HG03378 (cell line): Measurements from ENCODE around the gene MLX.

Experiments
- ATAC-seq: cut with Tn5 transposase; IDR thresholded peaks from one replicate; pipeline ENCODE4 v1.9.1; 2021; ENCODE audit warnings: mild to moderate bottlenecking, moderate library complexity; ENCODE audit not compliant: unreplicated experiment

Gene MLX, protein sequence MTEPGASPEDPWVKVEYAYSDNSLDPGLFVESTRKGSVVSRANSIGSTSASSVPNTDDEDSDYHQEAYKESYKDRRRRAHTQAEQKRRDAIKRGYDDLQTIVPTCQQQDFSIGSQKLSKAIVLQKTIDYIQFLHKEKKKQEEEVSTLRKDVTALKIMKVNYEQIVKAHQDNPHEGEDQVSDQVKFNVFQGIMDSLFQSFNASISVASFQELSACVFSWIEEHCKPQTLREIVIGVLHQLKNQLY

GRCh38 chr17:42566883-42567573 is at the start of gene MLX:
TSS of gene MLX (plus strand) at chr17:42567100. CDS start at chr17:42567125, 25 bp downstream.
- ATAC-seq = peak; percentile 48

DNA sequence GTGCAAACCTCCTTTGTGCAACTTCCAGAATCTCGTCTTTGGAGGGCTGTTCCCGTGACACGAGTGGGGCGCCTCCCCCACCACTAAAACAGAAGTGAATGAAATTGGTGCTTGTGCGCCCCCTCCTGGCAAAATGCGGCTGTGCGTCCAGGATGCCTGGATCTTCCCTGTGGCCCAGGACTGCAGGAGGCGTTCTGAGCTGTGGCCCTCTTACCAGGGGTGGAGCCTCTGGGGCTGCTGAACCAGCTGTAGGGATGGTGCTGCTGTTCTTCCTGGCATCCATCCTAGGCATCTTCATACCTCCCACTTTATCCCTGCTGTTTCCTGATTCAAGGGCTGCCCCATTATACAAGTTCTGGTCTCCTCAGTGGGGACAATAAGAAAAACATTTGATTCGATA is 49.4 kb upstream of the MLX start:
- ATAC-seq = no peak

- ATAC-seq = no peak
Measured at GRCh38 chr17:42518046-42518754, 48.7 kb upstream of the MLX start.

DNA sequence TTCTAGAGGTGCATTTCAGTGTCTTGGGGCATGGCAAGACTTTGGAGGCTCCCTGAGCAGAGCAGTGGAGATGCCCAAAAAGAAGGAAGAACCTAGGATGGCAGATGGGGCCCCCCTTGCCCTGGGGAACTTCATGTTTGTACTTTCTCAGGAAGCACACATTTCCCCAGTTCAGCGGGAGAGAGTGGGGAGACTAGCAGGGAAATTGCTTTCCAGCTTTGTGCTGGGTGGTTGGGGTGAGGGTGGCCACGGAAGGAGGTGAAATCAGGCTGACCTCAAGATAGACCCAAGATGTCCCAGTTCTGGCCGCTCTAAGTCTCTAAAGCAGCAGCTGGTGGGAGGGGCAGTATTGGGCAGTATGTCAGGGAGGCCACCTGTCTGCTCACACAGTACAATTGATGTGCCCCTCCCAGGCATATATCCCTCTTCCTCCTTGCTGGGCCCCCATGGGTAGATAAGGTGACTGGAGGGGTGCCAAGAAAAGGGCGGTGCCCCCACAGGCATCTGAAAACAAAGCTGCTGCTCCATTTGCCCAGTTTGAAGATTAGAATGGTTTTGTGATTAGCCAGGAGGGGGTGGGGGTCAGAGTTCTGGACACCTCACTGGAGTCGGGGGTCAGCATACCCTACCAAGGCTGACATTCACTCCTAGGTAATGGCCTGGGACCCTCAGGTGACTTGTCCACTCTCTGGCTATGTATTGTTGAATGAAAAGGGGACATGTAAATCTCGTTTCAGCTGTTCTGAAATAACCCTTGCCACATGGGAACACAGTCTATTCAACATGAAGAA is 48.0 kb upstream of the MLX start:
- ATAC-seq = no peak

GRCh38 chr17:42519546-42520491 is 47.1 kb upstream of the MLX start:
- ATAC-seq = no peak

GRCh38 chr17:42520540-42520951 is 46.4 kb upstream of the MLX start:
- ATAC-seq = no peak

- no peak for ATAC-seq
Measured at GRCh38 chr17:42521036-42521435, 45.9 kb upstream of the MLX start.

DNA sequence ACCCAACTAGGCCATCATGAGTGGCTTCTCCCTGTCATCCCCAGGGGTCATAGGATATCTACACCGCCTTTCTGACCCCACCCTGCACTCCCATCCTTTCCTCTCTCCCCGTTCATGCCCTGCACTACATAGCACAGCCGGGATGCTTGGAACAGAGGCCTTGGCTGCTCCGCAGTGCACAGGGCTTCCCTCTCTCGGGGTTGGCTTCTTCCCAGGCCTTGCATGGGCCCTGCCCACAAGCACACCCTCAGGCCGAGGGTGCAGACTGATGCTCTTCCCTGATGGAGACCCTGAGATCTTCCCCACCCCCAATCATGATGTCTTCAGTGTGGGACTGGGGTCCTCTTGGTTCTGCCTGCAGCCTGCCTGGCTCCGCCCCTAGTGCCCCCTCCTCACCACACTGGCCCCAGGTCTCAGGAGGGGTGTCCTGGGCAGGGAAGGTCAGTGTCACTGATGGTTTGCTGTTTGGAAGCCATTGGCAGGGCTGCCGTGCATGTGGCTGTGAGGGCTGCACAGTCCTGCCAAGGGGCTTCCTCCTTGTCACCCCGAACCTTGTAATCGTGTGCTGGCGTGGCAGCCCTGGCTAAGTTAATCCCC is 45.1 kb upstream of the MLX start:
- no peak for ATAC-seq

DNA sequence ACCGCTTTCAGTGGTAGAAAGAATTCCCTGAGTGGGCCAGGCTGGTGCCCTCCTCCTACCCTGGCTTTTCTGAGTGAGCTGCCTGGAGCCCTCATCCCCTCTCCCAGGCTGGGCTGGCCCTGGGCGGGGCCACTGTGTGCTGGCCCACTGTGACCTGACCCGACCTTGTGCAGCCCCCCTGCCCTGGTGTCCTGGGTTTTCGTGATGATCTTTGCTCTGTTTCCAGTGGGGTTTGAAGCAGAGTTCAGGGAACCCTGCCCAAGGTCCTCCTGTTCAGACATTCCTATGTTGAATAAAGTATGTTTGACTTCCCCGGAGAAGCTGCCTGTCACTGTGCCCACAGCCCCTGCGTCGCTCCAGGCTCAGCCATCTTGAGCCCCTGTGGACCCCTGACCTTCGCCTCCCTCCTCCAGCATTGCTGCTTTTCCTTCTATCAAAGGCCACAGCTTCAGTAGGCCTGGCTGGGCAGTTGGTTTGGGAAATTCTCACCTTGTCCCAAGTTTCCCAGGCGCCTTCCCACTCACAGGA is 44.6 kb upstream of the MLX start:
- no peak for ATAC-seq

DNA sequence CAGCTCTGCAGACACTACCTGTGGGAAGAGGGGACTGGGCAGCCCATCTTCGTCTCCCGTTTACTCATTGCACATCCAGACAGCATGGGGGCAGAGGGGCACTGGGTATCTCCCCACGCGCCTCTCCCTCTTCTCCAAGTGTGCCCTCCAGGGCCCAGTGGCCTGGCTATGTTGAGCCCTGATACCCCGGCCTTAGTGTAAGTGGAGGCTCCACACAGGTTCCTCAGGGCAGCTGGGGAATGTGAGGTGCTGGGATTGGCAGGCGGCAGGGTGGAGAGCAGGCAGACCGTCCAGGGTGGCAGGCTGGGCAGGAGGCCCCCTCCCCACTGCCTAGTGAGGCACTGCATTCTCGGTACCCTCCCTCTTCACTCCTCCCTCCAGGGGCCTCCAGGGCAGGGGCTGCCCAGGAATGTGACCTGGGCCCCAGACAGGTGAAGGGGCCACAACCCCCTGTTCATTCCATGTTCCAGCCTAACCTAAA is 44.1 kb upstream of the MLX start:
- no peak for ATAC-seq

DNA sequence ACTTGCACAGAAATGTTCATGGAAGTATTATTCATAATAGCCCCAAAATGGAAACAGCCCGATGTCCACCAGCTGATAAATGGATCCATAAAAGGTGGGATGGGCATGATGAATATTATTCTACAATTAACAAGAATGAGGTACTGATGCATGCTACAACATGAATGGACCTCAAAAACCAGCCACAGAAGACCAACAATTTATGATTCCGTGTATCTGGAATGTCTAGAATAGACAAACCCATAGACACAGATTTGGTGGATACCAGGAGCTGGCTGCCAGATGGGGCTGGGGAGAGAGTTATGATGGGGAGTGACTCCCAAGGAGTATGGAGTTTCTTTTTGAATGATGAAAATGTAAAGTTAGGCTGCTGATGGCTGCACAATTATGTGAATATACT is 41.7 kb upstream of the MLX start:
- no peak for ATAC-seq

DNA sequence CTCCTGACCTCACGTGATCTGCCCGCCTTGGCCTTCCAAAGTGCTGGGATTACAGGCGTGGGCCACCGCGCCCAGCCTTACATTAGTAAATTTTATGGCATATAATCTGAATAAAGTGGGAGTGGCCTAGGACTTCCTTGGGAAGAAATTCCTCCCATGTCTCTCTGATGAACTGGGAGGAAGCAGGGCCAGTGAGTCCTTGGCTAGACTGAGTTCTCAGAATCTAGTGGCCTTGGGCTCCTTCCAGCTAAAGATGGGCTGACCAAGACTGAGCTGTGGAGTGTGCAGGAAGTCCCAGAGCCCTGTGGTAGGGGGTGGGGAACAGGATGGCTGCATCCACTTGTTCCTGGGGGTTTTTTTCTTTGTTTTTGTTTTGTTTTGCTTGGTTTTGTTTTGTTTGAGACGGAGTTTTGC is 40.9 kb upstream of the MLX start:
- ATAC-seq = no peak

DNA sequence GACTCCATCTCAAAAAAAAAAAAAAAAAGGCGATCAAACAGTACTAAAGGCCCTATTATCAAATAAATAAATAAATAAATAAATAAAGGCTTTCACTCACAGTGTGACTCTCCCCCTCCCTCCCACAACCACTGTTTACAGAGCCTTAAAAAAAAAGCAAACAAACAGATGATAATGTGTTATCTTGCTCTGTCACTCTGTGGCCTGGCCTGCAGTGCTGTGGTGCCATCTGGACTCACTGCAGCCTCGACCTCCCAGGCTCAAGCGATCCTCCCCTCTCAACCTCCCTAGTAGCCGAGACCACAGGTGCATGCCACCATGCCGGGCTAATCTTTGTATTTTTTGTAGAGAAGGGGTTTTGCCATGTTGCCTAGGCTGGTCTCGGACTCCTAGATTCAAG is 39.0 kb upstream of the MLX start:
- no peak for ATAC-seq

DNA sequence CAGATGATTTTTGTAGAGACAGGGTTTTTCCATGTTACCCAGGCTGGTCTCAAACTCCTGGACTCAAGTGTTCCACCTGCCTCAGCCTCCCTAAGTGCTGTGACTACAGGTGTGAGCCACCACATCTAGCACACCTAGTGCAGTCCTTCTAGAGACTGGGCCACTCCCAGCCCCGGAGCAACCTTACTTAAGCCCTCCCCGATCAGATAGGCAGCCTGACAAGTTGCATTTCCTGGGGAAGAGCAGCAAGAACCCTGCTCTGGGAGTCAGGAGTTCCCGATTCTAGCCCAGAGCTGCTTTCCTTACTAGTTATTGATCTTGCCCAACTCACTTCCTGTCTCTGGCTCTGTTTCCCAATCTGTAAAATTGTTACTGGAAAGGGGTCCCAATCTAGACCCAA is 37.8 kb upstream of the MLX start:
- ATAC-seq = no peak

- ATAC-seq = no peak
Measured at GRCh38 chr17:42530952-42531454, 35.9 kb upstream of the MLX start.

GRCh38 chr17:42531455-42532354 is 35.2 kb upstream of the MLX start:
- ATAC-seq = no peak

DNA sequence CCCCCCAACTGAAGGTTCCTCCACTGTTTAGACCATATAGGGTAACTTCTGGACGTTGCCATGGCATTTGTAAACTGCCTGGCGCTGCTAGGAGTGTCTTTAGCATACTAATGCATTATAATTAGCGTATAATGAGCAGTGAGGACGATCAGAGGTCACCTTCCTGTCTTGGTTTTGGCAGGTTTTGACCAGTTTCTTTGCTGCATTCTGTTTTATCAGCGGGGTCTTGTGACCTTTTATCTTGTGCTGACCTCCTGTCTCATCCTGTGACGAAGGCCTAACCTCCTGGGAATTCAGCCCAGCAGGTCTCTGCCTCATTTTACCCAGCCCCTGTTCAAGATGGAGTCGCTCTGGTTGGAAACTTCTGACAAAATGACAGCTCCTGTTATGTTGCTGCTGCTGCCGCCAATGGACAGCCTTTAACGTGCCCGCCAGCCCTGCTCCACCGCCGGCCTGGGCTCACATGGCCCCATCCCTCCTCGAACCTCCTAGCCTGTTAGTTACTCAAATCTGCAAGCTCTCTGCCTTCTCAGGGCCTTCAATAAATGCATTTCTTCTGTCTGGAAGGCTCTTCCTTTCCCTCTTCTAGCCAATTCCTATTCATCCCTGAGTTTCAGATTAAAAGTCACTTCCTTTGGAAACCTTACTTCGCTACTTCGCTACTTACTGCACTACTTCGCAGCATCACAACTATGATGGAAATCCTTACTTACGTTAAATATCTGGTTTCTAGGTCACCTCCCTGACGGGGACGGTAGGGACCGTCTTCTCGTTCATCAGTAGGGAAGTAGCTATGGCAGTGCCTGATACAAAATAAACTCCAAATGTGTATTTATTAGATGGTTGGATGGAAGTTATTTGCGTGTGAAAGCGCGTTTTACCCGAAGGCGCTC is 31.5 kb upstream of the MLX start:
- peak; percentile 19 for ATAC-seq
